D341Med (cell line): Measurements from ENCODE around the gene CREG2.

Source experiments
- DNase-seq: peaks from one replicate; pipeline ENCODE4 v3.0.0; 2012; ENCODE audit warnings: low spot score

The CREG2 gene

GRCh38 chr2:101408925-101409324, 21.6 kb upstream of the CREG2 start:
- DNase-seq = no peak

GRCh38 chr2:101405351-101405899, 18.1 kb upstream of the CREG2 start:
- DNase-seq = no peak

- no peak for DNase-seq
Observed at GRCh38 chr2:101403745-101404144, 16.4 kb upstream of the CREG2 start.

GRCh38 chr2:101402630-101403029, 15.3 kb upstream of the CREG2 start:
- no peak for DNase-seq

GRCh38 chr2:101401906-101402305, 14.6 kb upstream of the CREG2 start:
- no peak for DNase-seq

- no peak for DNase-seq
Observed at GRCh38 chr2:101401326-101401665, 14.0 kb upstream of the CREG2 start.

- no peak for DNase-seq
Observed at GRCh38 chr2:101400506-101401325, 13.4 kb upstream of the CREG2 start.

GRCh38 chr2:101400048-101400447, 12.7 kb upstream of the CREG2 start:
- DNase-seq = no peak

GRCh38 chr2:101399021-101399799, 11.9 kb upstream of the CREG2 start:
- DNase-seq = no peak

GRCh38 chr2:101398116-101398821, 11.0 kb upstream of the CREG2 start:
- DNase-seq = no peak

- DNase-seq = no peak
Observed at GRCh38 chr2:101396316-101396717, 9.0 kb upstream of the CREG2 start.

GRCh38 chr2:101395545-101396315, 8.4 kb upstream of the CREG2 start:
- no peak for DNase-seq

- no peak for DNase-seq
Observed at GRCh38 chr2:101388232-101388631, 929 bp upstream of the CREG2 start.

- DNase-seq = no peak
Observed at GRCh38 chr2:101386599-101387150, 628 bp downstream of the CREG2 start.

- DNase-seq = no peak
Observed at GRCh38 chr2:101383016-101383541, 4.2 kb downstream of the CREG2 start.

GRCh38 chr2:101382442-101382841, 4.9 kb downstream of the CREG2 start:
- DNase-seq = no peak

GRCh38 chr2:101380376-101380775, 6.9 kb downstream of the CREG2 start:
- DNase-seq = no peak

- no peak for DNase-seq
Observed at GRCh38 chr2:101379091-101379490, 8.2 kb downstream of the CREG2 start.

- DNase-seq = no peak
Observed at GRCh38 chr2:101375653-101376052, 11.7 kb downstream of the CREG2 start.

- no peak for DNase-seq
Observed at GRCh38 chr2:101374821-101375561, 12.3 kb downstream of the CREG2 start.
